ENCODE measurements around the gene SLC17A2. TPM values are rescaled to one million over a fixed set of nuclear protein-coding genes. Genes with fewer than 3 reads are reported as not detected.
A peak's percentile ranks its signal among the peaks of the same experiment; 100 is the strongest.

SLC17A2 gene
- total and polyA plus RNA-seq, 2 donors (not counting 1 experiment from before 2014, with no cell fraction given), result not detected

GRCh38 chr6:25874118-25874517 lies 56.4 kb downstream of the SLC17A2 start, which contains the start of gene SLC17A3:
Gene SLC17A3 (minus strand): TSS chr6:25874243. CDS start chr6:25868387, 5,856 bp downstream.
- TF ChIP-seq EZH2 (IDR thresholded peaks at IDR 0.05; ENCODE audit: borderline replicate concordance, insufficient read depth, low read depth, low read length, poor library complexity, severe bottlenecking) (no peak), CTCF (IDR thresholded peaks at IDR 0.05) (no peak)
- no peak within 1 kb of the TSS for H3K9ac ChIP-seq (ENCODE audit: low read length)
- H2AFZ ChIP-seq (ENCODE audit: insufficient read depth, low read depth, low read length, poor library complexity, severe bottlenecking), result no peak within 1 kb of the TSS
- Mint-ChIP-seq H3K9me3 (ENCODE audit: insufficient read depth) (no peaks in the 10 kb centered on the region), H3K4me1 (no peaks in the 10 kb centered on the region), H3K27ac (no peak within 1 kb of the TSS), H3K4me3 (no peak within 1 kb of the TSS), H3K27me3 (peaks cover 21% of the 10 kb centered on the region)
- ChIA-PET CTCF (no interaction called here), POLR2A (no interaction called here)
- no peaks in the 10 kb centered on the region for H3K36me3 ChIP-seq (replicated peaks in 1 of 2; ENCODE audit: control extremely low read depth in 1 of 2, control insufficient read depth in 1 of 2, extremely low read depth in 1 of 2, insufficient read depth in 2 of 2, low read length in 1 of 2)
- DNase-seq, result no peak
- no peaks in the 10 kb centered on the region for H3K27me3 ChIP-seq (replicated peaks in 1 of 4; ENCODE audit: control extremely low read depth in 1 of 4, control insufficient read depth in 3 of 4, insufficient read depth in 4 of 4, low read length in 3 of 4)
- no peak for ATAC-seq (ENCODE audit: low read depth)
- no peaks in the 10 kb centered on the region for H3K79me2 ChIP-seq (ENCODE audit: control insufficient read depth, insufficient read depth, low read length)
- no peaks in the 10 kb centered on the region for H3K4me1 ChIP-seq (ENCODE audit: control insufficient read depth in 2 of 2, insufficient read depth in 2 of 2, low read length in 2 of 2)
- no peak within 1 kb of the TSS for H3K4me2 ChIP-seq (replicated peaks; ENCODE audit: low read depth, low read length, poor library complexity, severe bottlenecking)
- H3K4me3 ChIP-seq (ENCODE audit: control extremely low read depth in 1 of 5, extremely low read depth in 1 of 5, insufficient read depth in 1 of 5, low read depth in 2 of 5, low read length in 4 of 5), result no peak within 1 kb of the TSS
- 89% methylated on average over 1 of the region's 3 CpGs for WGBS (ENCODE audit: insufficient coverage)
- H4K20me1 ChIP-seq (ENCODE audit: control insufficient read depth, insufficient read depth, low read length, poor library complexity, severe bottlenecking), result no peaks in the 10 kb centered on the region
- H3K27ac ChIP-seq (ENCODE audit: low read length in 2 of 2), result no peak within 1 kb of the TSS
- intact Hi-C loops (cut with micrococcal nuclease), result no loop called here
- H3K9me3 ChIP-seq (ENCODE audit: control extremely low read depth in 1 of 3, control insufficient read depth in 2 of 3, insufficient read depth in 1 of 3, low read length in 2 of 3), result no peaks in the 10 kb centered on the region

- Histone ChIP-seq H3K4me1 (ENCODE audit: control insufficient read depth in 2 of 2, insufficient read depth in 2 of 2, low read length in 2 of 2) (no peaks in the 10 kb centered on the region), H2AFZ (ENCODE audit: insufficient read depth, low read depth, low read length, poor library complexity, severe bottlenecking) (no peak overlapping the region), H3K9me3 (ENCODE audit: control extremely low read depth in 1 of 3, control insufficient read depth in 2 of 3, insufficient read depth in 1 of 3, low read length in 2 of 3) (no peaks in the 10 kb centered on the region), H3K27me3 (replicated peaks in 1 of 4; ENCODE audit: control extremely low read depth in 1 of 4, control insufficient read depth in 3 of 4, insufficient read depth in 4 of 4, low read length in 3 of 4) (peaks cover 0 to 3% (median 0%) of the 10 kb centered on the region in 4 experiments), H3K36me3 (replicated peaks in 1 of 2; ENCODE audit: control extremely low read depth in 1 of 2, control insufficient read depth in 1 of 2, extremely low read depth in 1 of 2, insufficient read depth in 2 of 2, low read length in 1 of 2) (no peaks in the 10 kb centered on the region), H3K79me2 (ENCODE audit: control insufficient read depth, insufficient read depth, low read length) (no peaks in the 10 kb centered on the region), H3K9ac (ENCODE audit: low read length) (no peak overlapping the region), H3K4me2 (replicated peaks; ENCODE audit: low read depth, low read length, poor library complexity, severe bottlenecking) (no peak overlapping the region), H3K27ac (ENCODE audit: low read length in 2 of 2) (no peak overlapping the region), H3K4me3 (ENCODE audit: control extremely low read depth in 1 of 5, extremely low read depth in 1 of 5, insufficient read depth in 1 of 5, low read depth in 2 of 5, low read length in 4 of 5) (no peak overlapping the region), H4K20me1 (ENCODE audit: control insufficient read depth, insufficient read depth, low read length, poor library complexity, severe bottlenecking) (no peaks in the 10 kb centered on the region)
- intact Hi-C loops (cut with micrococcal nuclease), result no loop called here
- Mint-ChIP-seq H3K4me1 (no peaks in the 10 kb centered on the region), H3K9me3 (ENCODE audit: insufficient read depth) (no peaks in the 10 kb centered on the region), H3K27me3 (peaks cover 14% of the 10 kb centered on the region), H3K27ac (no peak overlapping the region), H3K4me3 (no peak overlapping the region)
- WGBS (ENCODE audit: insufficient coverage), result 89% methylated on average over 1 of the region's 1 CpG
- ATAC-seq (ENCODE audit: low read depth), result no peak
- ChIA-PET CTCF (interaction anchor here (0.6 kb wide), 1 partner anchor 113 kb away, joined by 3 read pairs; no protein-coding TSS in a partner anchor), POLR2A (no interaction called here)
- TF ChIP-seq EZH2 (IDR thresholded peaks at IDR 0.05; ENCODE audit: borderline replicate concordance, insufficient read depth, low read depth, low read length, poor library complexity, severe bottlenecking), result no peak
- TF ChIP-seq CTCF (IDR thresholded peaks at IDR 0.05), result no peak
- peak; percentile 8 for DNase-seq
These were observed 57.7 kb downstream of the SLC17A2 start for GRCh38 chr6:25872814-25873213.
